EL (cell line): ENCODE data around the gene PAM16.

Experiments used
- DNase-seq: peaks from one replicate; pipeline ENCODE4 v3.0.0-alpha.2; 2016

Gene PAM16

DNA sequence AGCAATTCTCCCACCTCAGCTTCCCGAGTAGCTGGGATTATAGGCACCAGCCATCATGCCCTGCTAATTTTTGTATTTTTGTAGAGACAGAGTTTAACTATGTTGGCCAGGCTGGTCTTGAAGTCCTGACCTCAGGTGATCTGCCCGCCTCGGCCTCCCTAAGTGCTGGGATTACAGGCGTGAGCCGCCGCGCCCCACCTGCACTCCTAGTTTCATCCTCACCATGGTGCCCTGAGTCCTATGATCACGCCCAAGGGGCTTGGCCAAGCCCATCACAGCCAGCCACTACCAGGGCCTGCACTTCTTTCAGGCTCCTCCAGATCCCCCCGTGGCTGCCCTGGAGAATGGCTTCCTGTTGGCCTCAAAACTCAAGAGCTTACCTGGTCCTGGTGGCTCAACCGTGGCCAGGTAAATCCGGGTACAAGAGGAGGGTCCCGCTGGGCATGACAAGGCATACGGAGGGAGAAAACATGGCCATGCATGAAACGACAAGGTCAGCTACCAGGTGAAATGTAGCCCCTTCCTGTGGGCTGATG lies 57.9 kb downstream of the PAM16 start:
- DNase-seq: no peak

DNA sequence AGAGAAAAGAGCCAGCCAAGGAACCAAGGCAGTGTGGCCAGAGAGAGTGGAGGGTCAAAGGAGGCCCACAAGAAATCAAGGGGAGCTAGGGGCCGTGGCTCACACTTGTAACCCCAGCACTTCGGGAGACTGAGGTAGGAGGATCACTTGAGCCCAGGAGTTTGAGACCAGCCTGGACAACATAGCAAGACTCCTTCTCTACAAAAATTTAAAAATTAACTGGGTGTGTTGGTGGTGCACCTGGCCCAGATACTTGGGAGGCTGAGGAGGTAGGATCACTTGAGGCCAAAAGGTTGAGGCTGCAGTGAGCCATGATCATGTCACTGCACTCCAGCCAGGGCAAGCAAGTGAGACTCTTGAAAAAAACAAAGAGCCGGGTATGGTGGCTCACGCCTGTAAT lies 59.4 kb downstream of the PAM16 start:
- DNase-seq: no peak
